GM21576 (cell line): ENCODE measurements around the gene GLP1R.
"Not testable (repeated sequence)": the region's sequence is repeated elsewhere in the genome, so short reads cannot be mapped to it uniquely, and the experiment has no call there.

Experiments
- ATAC-seq: cut with Tn5 transposase; IDR thresholded peaks from one replicate; pipeline ENCODE4 v1.9.1; 2021; ENCODE audit warnings: mild to moderate bottlenecking, moderate library complexity; ENCODE audit not compliant: unreplicated experiment

GLP1R gene

GRCh38 chr6:39118921-39119320 is 70.3 kb downstream of the GLP1R start:
- ATAC-seq, result no peak

GRCh38 chr6:39124114-39124513 is 75.5 kb downstream of the GLP1R start:
- ATAC-seq, result no peak

DNA sequence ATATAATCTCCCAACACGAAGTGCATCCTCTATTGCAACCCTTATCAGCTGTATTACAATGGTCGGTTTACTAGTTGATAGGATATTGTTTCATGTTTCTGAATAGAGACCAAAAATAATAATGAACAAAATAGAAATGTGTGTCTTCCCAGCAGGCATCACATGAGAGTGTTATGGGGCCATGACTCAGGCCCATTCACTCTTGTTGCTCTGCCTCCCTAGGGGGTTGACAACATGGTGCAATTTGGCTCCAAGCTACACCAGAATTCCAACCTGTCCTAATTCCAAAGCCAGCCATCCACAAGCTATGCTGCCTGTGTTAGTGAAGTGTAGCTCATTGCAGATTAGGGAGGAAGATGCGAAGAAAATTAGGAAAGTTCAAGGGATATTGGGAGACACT is 79.5 kb downstream of the GLP1R start:
- ATAC-seq, result no peak

GRCh38 chr6:39128832-39129231 is 80.3 kb downstream of the GLP1R start:
- no peak for ATAC-seq

DNA sequence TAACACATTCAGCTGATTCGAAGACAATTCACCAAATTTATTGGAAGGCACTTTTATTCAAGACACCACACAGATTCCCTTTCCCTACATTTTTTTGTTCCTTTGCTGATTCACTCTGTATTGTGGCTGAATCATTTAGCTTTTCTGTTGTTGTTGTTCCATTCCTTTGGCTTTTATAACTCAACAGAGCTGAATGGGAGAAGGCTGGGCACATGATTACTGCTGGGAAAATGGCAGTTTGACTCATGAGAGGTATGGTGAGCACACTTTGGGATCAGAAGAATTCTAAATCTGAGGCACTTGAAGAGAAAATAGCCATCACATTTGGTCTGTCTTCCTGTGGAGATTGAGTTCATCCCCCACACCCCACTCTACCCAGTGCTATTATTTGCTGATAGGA is 82.1 kb downstream of the GLP1R start:
- ATAC-seq, result no peak

DNA sequence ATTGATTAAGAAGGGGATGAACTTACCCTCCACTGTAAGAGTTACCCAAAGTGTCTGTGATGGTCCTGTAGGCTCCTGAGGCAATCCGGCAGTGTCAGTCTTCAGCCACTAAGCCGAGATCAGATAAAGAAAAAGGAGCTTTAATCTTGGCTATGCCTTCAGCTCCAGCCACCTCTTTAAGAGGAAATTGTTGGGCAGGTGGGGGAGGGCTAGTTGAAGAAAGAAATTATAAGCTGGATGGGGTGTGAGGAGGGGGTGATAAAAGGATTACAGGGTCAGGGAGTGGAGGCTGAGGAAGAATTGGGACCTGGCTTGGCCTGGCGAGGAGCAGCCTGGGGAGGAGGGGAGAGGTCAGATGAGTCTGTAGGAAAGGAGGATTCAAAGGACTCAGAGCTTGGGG is 86.2 kb downstream of the GLP1R start:
- not testable (repeated sequence) for ATAC-seq

GRCh38 chr6:39136207-39136606 is 87.6 kb downstream of the GLP1R start:
- ATAC-seq, result not testable (repeated sequence)

GRCh38 chr6:39137245-39137644 is 88.7 kb downstream of the GLP1R start:
- ATAC-seq, result no peak
